EH (cell line): ENCODE data around the gene CRMP1.

Source experiments
- DNase-seq: peaks from one replicate; pipeline ENCODE4 v3.0.0-alpha.2; 2015; ENCODE audit warnings: low read depth

Gene CRMP1

DNA sequence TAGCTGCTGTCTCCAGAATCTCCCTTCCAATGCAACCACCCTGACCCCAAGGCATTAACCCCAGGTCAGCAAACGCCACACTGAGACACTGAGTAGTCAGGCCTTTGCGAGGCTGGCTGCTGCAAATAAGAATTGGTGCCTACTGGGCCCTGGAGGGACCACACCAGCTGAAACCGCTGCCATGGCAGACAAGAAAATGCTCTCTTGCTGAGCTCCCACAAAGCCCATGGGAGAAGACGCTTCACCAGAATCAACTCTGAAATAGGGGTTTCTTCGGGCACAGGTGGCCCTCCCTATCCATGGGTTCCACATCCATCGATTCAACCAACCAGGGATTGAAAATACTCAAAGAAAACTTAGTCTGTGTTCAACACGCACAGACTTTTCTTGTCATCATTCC is 26.7 kb upstream of the CRMP1 start:
- DNase-seq = no peak

DNA sequence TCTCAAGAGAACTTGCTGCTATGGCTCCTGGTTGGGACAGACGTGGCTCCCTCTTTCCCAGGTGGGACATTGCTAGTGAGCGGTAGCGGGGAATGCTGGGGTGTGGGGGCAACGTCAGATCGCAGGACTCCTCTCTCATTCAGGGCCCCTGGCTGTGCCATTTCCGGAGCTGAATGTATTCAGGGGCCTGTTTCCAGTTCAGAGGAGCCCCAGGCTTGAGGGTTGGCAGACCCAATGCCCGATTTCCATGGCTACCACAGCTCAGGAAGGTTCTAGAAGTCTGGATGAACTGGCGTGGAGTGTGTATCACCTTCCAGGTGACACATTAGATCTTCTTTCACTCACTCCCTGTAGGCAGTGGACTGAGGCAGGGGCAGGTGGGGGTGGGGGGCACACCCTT is 26.2 kb upstream of the CRMP1 start:
- DNase-seq = no peak

DNA sequence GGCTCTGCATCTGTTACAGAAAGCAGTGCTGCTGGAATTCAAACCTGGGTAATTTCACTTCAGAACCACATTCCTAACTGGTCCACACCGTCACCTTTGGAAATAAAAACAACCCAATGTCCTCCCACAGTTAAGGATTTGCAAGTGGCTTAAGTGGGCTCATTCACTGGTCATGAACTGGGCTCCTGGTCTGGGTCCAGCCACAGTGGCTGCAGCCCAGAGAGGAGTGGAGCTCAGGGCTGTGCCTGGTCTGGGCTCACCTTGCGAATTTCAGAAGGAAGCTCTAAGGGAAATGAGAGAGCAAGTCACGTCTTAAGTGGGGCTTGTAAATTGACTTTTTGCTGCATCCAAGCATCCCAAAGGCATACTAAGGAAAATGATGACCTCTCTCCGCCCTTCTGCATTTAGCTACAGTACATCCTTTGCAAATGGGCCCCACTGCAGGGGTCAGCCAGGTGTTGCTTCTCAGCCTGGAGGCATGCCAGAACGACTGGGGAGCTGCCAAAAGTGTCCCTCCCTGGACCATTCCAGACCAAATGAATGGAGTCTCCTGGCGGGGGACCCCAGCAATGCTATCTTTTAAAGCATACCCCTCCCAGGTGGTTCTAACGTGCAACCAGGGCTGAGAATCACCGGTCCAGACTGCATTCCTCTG is 25.6 kb upstream of the CRMP1 start:
- no peak for DNase-seq

DNA sequence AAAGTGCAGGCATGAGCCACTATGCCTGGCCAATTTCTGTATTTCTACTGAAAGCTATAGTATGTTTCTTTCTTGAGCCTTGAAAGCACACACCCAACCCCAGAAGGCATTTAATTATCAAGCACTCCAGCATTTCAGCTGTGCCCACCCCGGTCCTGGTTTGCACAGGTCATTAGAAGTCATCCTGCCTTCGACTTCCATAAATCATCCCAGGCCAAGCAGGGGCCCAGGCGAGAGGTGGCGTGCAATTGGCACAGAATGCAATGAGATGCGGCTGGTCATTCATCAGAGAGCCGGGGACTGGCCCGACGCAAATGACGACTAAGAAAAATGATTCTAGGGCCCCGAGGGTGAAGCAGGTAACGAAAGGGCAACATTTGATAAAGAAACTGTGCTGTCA is 24.8 kb upstream of the CRMP1 start:
- DNase-seq = no peak

DNA sequence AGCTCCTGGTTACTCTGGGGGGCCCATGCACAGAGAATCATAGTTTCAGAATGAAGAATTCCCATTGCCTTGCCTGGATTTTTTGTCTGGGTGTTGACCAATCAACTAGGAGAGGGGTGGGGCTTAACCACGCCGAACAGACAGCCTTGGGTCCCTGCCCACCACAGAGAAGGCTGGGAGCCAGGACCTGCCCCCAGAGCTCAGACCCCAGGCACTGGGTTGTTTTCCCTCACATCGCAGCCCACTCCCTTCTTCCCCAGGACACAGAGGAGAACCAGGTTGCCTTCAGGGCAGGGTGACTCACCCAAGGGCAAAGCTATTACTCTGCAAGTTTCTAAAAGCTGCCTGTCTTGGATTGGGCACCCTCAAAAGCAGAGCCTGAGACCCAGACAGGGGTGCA is 23.3 kb upstream of the CRMP1 start:
- DNase-seq = no peak

DNA sequence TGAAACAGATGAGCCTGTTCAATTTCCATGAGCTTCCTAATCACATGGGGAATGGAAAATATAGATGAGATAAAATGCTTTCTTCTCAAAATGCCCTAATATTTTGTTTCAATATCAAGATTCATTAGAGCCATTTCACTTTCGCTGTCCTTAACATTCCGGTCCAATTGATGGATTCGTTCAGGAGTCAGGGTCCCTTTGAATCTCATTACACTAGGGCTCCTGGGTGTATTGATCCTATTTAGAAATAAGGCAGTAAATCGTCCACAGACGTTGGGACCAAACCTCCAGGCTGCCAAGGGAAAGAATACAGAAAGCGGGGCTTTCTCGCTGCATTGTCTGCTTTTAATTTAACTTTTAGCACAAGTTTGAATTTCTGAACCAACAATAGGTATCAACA is 20.6 kb upstream of the CRMP1 start:
- no peak for DNase-seq

DNA sequence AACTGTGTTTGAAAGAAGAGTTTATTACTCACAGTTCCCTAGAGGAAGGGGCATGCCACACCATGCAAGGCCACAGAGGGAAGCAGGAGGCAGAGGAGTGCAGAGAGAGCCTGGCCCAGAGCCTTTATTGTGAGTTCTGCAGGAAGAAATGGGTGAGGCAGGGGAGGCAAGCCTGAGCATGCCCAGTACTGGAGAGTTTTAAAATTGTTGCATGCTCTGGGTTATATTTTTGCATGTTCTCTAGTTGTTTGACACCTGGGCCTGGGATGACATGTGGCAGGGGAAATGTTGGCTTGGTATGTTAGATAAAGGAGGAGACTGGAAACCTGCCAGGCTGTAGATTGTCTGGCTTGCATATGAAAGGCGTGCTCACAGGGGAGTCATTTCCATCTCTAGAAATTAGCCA is 19.7 kb upstream of the CRMP1 start:
- DNase-seq = no peak

DNA sequence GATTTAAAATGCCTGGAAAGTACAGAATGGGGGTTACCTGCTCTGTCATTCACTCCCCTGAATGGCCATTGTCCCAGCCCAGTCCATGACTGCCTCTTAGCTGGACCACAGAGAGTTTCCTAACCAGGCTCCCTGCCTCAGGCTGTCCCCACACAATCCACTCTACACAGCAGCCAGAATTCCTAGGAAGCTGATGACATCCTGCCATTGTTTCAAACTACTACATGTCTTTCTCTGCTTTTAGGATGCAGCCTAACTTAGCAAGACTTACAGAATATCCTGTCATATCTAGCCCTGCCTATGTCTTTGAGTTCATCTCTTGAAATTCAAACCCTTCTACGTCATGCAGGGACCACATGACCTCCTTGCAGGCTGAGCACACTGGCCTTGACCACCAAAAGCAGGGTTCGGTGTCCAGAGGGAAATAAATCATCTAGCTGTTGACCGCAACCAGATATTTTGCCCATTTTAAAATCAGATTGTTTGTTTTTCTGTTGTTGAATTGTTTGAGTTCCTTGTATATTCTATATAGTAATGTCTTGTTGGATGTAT is 16.1 kb upstream of the CRMP1 start:
- DNase-seq = no peak

DNA sequence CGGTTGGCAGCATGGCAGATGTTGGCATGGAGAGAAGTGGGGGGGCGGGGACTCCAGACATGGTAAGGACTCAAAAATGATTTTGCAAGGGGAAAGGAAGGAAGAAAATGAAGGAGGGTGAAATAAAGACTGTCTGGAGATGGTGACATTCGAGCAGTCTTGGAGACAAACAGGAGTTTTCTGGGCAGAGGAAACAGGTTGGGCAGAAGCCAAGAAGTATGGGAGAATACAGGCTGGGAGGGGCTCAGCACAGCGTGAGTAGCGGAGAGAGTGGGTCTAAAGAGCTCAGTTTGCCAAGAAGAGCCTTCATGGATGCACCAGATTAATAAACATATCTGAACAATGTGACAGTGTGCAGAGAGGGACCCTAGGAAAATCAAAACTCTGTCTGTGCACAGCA is 13.3 kb upstream of the CRMP1 start:
- no peak for DNase-seq

DNA sequence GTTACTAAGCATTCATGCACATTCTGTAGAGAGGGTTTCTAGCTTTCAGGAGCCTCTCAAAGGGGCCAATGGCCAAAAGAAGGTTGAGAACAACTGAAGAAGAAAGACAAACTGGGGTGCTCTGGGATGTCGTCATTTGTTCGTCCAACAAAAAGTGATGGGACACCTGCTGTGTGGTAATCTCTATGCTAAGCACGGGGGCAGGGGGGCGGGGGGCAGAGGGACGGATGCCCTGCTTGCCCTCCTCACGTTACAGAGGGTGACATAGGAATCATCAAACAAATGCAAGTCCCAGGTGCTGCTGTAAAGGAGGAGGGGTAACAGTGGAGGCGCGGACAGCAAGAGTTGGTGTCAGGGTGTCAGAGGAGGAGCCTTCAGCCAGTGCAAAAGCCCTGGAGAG is 12.8 kb upstream of the CRMP1 start:
- no peak for DNase-seq

DNA sequence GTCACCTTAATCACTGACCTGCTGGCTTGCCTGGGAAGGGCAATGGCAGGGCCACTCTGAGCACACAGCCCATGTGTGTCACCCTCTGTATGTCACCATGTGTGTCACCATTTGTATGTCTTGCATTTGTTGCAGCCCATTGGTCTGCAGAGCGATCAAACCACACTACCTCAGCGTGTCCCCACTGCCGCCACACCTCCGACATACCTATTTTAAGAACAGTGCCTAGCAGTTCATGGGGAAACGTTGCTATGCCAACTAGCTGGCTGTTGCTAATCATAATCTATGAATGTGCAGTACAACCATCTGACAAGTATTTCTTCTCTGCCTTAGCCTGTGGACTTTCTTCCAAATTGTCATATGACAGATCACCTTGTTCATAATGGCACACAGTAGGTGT is 8.0 kb upstream of the CRMP1 start:
- no peak for DNase-seq

DNA sequence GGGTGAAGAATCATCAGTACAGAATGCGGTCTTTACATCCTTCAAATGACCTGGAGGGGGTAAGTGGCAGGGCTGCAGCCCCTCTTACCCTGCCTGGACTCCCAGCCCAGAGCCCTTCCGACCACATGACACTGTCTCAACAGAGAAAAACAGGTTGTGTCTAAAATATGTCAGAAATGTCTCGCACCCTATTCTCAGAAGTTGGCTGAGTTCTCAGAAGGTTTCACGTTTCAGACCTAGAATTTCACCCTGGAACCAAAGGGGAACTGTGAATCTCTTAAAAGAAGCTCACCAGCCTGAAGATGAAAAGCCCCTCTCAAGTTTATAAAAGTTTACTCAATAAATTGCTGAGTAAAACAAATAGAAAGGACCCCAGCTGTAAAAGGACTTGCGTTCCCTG is 7.0 kb upstream of the CRMP1 start:
- DNase-seq = no peak

DNA sequence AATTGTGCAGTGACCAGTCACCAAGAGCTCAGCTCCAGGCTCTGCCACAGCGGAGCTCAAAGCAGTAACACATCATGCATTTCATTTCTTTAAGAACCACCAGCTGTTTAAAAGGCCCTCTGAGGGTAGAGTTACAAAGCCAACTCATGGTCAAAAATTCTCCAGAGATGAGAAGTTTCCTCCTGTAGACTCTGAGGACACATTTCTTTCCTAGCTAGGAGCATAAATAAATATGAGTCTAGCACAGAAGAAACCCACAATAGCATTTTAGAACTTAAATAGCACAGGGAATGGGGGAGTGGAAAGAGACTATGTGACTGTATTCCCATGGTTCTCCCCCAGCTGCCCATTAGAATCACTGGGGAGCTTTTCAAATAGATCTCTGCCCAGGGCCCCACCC is 6.5 kb upstream of the CRMP1 start:
- DNase-seq = no peak

DNA sequence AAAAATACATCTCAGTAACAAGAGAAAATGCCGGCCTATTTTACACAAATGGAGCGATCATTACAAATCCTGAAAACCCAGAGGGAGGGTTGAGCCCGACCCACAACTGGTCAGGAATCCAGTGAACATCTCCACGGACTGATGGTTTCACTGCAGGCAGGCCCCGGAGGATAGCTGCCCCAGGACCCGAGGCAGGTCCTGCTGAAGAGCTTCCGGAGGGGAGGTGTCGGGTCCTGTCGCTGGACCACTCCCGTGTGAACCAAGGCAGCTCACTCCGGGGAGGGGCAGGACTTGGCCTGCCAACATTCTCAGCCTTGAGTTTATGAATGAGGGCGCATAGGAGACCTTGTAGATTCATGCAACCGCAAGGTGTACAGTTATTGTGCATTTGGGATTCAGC is 4.8 kb upstream of the CRMP1 start:
- no peak for DNase-seq

DNA sequence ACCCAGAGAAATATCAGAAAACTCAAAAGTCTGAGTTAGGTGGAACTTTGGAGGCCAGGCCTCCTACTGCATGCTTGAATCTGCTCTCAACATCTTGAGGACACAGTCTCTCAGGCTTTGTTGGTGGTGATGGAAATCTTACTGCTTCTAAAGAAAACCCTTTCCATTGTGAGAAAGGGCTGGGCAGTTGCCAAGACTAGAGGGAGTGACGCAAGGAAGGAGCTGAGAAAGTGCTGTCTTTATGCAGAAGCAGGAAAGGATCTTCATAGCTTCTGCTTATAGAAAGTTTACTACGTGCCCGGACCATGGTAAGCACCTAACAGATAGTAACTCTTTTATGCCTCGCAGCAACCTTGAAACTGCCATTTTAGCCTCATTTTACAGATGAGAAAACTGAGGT is 2.4 kb upstream of the CRMP1 start:
- DNase-seq = no peak

DNA sequence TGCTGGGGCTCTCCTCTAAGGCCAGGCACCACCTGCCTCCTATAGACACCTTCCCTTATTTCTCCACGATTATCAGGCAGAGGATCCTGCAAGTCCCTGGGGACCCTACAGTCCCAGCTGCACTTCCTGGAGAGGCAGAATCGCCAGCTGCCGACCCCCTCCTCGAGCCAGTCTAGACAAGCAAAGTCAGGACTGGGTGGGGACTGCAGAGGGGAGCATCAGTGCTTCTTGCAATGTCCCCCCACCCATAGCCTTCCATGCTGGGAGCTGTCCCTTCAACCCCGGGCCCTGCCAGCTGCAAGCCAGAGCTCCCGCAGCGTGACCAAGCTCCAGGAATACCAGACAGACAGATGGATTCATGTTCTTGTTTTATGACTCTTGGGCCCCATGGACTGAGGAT is 1.4 kb upstream of the CRMP1 start:
- DNase-seq = no peak

DNA sequence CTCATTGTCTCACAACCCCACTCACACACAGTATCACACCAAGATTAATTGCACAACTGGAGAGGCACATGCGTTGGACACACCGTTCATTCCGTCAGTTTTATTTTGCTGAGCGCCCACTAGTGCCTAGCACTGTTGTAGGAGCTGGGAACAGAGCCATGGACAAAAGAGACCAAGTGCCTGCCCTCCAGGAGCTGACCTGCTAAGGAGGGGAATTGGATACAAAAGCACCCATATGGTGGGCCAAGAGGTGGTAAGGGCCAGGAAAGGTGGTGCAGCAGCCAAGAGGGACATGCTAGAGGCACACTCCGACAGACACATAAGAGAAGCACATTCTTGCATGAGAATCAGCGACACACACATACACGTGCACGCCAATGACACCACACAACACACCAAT is 705 bp upstream of the CRMP1 start:
- DNase-seq = no peak

DNA sequence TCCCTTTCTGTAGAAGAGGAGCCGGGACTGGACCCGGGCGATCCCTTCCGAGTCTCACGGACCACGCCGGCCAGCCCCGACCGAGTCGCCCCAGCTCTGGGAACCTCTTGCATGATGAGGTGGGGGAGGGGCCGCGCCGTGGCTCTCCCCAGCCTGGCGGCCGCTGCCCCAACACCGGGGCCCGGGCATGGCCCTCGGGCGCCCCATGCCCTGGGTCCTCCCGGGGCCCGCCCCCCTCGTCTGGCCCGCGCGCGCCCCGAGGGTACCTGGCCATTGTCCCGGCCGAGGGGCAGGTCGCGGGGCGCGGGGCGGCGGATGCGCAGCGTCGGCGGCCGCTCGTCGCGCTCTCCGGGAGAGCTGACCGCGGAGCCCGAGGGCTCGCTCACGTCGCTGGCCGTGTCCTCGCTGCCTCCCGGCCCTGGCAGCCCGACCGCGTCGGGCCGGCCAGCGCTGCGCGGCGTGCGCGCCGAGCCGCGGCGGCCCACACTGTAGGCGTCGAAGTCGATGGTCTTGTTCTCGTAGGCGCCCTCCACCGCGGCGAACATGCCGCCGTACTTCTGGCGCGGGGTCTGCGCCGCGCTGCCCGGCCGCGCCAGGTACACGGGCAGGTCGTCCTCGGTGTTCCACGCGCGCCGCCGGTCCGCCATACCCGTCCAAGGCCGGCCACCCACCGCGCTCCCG is 423 bp downstream of the CRMP1 start:
- no peak for DNase-seq

DNA sequence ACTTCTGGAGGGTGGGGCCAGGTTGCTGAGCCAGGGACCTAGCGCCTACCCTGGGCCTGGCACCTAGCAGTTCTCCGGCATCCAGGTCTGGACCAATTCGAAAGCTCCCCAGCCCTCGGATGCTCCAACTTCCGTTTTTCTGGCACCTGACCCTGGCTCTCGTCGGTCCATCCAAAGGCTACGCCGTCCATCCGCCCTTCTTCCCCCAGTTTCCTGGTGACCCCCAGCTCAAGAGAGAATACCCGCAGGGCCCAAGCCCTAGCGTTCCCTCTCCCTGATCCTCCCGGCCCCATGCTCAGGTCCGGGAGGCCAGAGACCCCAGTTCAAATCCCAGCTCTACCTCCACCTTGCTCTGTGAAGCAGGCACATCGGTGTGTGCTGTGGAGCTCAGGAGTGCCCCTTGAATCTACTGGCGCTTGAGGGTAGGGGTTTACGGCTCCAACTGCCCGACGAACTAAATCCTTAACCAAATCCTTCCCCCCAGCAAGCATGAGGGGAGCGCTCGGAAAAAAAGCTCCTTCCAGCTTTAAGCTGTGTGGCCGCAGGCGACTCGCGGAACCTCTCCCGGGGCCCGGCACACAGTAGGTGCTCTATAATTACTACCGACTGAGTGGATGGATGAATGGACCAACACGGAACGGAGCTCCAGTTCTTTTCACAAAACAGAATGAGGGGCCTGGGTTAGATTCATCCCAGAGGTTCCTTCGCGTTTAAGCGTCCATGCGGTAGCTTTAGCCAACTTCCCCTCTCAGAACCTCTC is 1.1 kb downstream of the CRMP1 start:
- no peak for DNase-seq

DNA sequence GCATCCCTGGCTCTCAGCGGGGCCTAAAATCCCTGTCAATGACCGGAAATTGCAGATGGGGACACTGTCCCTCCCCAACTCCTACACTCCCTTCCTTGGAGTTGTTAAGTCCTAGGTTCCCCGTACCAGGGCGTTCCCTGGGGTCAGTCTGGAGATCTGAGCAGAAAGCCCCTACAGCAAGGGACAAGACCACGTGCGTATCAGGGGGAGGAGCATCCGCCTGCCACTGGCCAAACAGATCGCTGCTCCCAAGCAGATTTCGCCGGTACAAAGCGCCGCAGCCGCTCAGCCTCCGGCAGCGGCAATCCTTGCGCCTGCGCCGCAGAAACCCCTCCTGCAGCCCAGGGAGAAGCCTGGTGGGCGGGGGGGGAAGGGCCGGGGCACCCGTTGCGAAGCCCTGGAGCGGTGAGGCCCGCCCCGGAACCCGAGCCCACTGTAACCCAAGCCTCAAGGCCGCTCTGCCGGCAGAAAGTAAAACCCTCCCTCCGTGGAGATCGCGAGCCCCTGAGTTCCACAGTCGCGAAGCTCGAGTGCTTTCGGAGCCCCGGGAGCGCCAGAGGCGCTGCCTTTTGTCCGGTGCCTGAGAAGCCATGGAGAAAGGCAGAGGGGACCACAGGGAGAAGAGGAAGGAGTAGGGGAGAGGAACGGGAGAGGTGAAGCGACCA is 2.7 kb downstream of the CRMP1 start:
- no peak for DNase-seq

DNA sequence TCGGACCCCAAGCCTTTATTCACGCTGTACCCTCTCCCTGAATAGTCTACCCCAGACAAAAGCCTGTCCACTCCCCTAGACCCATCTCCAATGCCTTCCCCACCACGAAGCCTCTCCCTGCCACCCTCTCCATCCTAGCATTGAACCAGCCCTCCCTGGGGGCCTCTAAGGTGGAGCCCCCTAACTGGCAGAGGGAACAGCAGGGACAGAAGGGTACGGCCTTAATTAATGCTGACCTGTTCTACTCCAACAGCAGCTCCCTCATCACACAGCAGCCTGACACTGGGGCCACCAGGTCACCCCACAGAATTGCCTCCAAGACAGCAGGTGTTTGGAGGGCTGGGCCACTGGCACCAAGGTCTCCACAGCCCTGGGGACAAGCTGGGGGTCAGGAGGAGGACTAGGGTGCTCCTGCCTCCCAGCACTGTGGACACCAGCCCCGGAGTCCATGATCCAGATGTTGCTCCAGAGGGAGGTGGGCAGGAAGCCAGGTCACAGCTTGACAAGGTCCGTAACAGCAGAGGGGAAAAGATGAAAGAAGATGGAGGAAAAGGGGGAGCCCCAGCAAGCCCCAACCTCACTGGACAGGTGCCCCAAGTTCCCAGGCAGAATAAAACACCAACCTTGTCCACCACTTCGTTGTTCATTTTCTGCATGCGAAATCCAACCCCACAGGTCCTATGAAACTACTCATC is 3.7 kb downstream of the CRMP1 start:
- DNase-seq = no peak
